Gastrocnemius medialis (tissue), 4 donors: ENCODE data around the gene ANO6.

Experiments used
- POLR2A ChIP-seq, 2 donors: fragments of 450-650 bp; IDR thresholded peaks; one replicate each; pipeline ENCODE4 v1.6.1; 2017; ENCODE audit warnings: antibody characterized with exemption in 2 of 2, mild to moderate bottlenecking in 2 of 2, moderate library complexity in 2 of 2
- TF ChIP-seq, protein P1 (sequence below), 5 experiments: fragments of 450-650 bp in 3 of 5; fragments of 200-600 bp in 2 of 5; sonication (generic) in 2 of 5; IDR thresholded peaks in 4 of 5; conservative IDR thresholded peaks in 1 of 5; 1 replicate in 4 of 5; 2 replicates in 1 of 5; pipeline ENCODE4 v1.5.1; 2016 to 2019; ENCODE audit warnings: antibody characterized with exemption in 5 of 5, mild to moderate bottlenecking in 3 of 5, moderate library complexity in 3 of 5

GRCh38 chr12:45178771-45179170 lies 37.1 kb upstream of the ANO6 start:
- TF ChIP-seq POLR2A (IDR thresholded peaks at IDR 0.05): no peak
- TF ChIP-seq, protein P1, sequence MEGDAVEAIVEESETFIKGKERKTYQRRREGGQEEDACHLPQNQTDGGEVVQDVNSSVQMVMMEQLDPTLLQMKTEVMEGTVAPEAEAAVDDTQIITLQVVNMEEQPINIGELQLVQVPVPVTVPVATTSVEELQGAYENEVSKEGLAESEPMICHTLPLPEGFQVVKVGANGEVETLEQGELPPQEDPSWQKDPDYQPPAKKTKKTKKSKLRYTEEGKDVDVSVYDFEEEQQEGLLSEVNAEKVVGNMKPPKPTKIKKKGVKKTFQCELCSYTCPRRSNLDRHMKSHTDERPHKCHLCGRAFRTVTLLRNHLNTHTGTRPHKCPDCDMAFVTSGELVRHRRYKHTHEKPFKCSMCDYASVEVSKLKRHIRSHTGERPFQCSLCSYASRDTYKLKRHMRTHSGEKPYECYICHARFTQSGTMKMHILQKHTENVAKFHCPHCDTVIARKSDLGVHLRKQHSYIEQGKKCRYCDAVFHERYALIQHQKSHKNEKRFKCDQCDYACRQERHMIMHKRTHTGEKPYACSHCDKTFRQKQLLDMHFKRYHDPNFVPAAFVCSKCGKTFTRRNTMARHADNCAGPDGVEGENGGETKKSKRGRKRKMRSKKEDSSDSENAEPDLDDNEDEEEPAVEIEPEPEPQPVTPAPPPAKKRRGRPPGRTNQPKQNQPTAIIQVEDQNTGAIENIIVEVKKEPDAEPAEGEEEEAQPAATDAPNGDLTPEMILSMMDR (IDR thresholded peaks at IDR 0.05 in 4 of 5, conservative IDR thresholded peaks at IDR 0.05 in 1 of 5): no peak
